Measurements from ENCODE around the gene UBE2L5.

Gene UBE2L5

DNA sequence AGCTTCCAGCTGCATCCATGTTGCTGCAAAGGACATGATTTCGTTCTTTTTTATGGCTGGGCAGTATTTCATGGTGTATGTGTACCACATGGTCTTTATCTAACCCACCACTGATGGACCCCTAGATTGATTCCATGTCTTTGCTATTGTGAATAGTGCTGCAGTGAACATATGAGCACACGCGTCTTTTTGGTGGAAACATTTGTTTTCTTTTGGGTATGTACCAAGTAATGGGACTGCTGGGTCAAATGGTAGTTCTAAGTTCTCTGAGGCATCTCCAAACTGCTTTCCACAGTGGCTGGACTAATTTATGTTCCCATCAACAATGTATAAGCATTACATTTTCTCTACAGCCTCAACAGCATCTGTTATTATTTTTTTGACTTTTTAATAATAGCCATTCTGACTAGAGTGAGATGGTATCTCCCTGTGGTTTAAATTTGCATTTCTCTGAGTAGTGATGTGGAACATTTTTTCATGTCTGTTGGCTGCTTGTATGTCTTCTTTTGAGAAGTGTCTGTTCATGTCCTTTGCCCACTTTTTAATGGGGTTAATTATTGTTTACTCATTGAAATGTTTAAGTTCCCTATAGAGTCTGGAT is 6.8 kb upstream of the UBE2L5 start:
- no peak for FAIRE-seq
- TF ChIP-seq POLR2A (IDR thresholded peaks at IDR 0.05; ENCODE audit: low read depth, low read length), result no peak
- no peak for DNase-seq (ENCODE audit: insufficient read length, low spot score)

DNA sequence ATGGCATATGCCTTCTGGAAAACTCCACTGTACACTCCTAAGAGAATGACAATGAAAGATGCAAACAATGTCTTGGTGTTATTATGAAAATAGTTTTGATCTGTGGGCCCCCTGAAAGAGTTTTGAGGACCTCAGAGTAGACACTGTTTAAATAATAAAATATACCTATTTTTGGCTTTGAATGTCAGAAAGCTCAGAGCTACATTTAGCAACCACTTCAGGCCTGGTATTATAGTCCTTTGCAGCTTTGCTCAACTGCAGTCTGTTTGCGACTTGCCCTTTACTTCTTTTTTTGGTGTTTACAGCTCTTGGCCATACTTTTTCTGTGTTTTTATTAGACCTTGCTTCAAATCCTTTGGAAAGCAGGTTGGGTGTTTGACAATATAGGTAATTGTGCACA is 5.8 kb upstream of the UBE2L5 start:
- no peak for TF ChIP-seq POLR2A (IDR thresholded peaks at IDR 0.05; ENCODE audit: low read depth, low read length)
- FAIRE-seq (no peak), DNase-seq (ENCODE audit: insufficient read length, low spot score) (no peak)

DNA sequence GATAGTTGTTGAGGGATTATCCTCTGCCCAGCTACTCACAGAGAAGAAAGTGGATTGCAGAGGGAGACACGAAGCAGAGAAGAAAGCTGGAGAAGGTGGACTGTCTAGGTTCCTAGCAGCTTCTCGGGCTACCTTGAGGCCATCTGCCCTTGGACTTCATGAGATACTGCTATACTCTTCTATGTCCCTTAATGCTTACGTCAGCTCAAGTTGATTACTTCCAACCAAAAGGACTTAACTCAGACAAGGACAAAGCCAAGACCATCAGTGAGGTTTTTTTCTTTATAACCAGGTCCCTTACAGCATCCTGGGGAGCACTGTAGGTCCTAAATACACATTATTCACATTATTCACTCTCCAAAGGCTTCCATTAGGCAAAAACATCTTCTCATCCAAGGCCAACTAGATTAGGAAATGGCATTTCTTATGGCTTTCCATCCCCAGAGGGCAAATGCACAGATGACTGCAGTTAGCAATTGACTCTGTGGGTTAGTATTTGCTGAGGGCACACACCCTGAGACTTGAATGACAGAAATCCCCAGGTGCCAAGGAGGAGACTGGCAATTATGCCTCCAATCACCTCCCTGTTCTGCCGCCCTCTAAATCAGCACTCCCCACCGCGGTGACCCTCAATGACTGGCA is 4.1 kb upstream of the UBE2L5 start:
- FAIRE-seq (no peak), DNase-seq (ENCODE audit: insufficient read length, low spot score) (no peak)
- no peak for TF ChIP-seq POLR2A (IDR thresholded peaks at IDR 0.05; ENCODE audit: low read depth, low read length)

DNA sequence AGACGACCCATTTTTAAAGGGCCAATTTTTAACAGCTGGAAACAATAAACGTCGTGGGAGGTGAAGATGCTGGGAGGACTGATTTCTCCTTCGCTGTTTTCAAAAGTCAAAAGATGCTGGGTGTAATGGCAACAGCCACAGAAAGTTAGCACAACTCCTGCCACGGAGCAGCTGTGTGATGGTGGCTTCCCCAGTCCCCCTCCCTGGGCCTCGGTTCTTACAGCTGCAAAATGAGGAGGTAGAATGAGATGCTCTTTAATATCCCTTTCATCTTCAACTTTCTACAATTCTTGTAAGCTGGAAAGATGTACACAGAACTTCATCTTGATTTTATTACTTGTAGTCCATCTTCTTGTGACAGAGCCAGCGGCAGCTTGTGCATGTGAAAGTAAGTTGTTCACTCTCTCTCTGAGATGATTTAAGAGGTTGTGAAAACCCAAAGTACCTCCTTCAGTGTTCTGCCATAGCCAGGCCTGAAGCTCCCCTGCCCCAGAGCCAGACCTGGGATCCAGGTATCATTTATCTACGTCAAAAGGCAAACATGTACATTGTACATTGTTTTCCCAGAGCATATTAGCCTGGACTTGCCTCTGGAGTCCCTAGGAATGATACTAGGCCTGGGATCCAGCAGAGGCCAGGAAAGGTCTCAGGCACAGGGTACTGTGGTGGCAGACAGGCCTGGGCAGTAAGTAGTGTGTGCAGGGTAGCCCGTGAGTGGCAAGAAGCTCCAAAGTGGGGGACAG is 3.4 kb upstream of the UBE2L5 start:
- FAIRE-seq (no peak), DNase-seq (ENCODE audit: insufficient read length, low spot score) (no peak)
- no peak for TF ChIP-seq POLR2A (IDR thresholded peaks at IDR 0.05; ENCODE audit: low read depth, low read length)

DNA sequence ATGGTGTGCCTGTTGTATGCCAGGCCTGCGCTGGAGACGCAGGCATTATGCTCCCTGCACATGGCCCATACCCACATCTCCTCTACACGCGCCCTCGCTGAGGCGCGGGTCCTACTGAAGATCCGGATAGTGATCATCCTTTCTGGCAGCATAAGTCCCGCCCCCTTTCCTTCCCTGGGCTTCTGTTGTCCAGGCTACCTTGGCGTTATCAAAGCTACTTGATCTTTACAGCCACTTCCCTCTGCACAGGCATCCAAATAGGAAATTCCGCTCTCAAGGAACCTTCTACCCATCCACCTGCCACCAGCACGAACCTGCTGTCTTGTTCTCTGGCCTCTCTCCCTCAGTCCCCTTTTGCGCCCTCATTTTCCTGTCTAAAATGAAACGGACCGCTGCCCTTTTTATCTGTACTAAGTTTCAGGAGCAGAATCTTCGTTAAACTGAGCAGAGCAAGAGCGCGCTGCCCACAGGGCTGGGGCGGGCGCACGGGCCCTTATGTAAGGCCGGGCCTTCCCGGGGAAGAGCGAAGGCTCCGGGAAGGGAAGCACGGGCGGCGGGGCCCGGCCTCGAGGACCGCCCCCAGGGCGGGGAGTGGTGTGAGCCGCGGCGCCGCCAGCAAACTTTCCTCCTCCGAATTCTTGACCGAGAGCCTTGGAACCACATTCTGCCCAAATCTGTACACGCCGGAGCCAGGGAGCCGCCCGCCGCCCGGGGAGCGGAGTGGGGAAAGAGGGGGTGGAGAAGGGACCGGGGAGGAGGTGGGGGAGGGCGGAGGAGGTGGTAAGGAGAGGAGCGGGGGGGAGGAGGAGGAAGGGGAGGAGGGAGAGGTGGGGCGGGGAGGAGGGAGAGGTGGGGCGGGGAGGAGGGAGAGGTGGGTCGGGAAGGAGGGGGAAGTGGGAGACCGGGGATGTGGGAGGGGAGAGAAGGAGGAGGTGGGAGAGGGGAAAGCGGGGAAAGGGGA is 920 bp upstream of the UBE2L5 start:
- FAIRE-seq (no peak), DNase-seq (ENCODE audit: insufficient read length, low spot score) (peak; percentile 50)
- TF ChIP-seq POLR2A (IDR thresholded peaks at IDR 0.05; ENCODE audit: low read depth, low read length), result no peak

DNA sequence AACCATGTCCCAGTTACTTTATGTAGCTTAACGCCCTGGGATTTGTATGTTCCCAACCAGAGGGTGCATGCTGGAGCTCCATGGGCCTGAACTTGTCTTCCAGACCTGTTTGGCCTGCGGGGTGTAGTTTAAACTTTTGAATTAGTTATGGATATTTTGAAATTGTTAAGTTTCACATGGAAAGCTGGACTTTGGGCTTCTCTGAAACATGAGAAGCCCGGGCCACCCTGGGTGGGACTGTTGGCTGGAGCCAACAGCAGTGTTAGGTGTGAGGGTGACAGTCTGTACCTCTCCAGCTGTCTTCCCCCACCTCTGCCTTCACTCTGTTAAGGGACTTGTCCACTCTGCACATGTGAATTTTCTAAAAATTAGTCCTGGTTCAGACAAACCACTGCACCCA is 1.6 kb downstream of the UBE2L5 start:
- DNase-seq (ENCODE audit: insufficient read length, low spot score) (no peak), FAIRE-seq (no peak)
- TF ChIP-seq POLR2A (IDR thresholded peaks at IDR 0.05; ENCODE audit: low read depth, low read length), result no peak

GRCh38 chr13:30429235-30429634 is 6.9 kb downstream of the UBE2L5 start:
- TF ChIP-seq POLR2A (IDR thresholded peaks at IDR 0.05; ENCODE audit: low read depth, low read length), result no peak
- DNase-seq (ENCODE audit: insufficient read length, low spot score), result no peak
- FAIRE-seq, result no peak

DNA sequence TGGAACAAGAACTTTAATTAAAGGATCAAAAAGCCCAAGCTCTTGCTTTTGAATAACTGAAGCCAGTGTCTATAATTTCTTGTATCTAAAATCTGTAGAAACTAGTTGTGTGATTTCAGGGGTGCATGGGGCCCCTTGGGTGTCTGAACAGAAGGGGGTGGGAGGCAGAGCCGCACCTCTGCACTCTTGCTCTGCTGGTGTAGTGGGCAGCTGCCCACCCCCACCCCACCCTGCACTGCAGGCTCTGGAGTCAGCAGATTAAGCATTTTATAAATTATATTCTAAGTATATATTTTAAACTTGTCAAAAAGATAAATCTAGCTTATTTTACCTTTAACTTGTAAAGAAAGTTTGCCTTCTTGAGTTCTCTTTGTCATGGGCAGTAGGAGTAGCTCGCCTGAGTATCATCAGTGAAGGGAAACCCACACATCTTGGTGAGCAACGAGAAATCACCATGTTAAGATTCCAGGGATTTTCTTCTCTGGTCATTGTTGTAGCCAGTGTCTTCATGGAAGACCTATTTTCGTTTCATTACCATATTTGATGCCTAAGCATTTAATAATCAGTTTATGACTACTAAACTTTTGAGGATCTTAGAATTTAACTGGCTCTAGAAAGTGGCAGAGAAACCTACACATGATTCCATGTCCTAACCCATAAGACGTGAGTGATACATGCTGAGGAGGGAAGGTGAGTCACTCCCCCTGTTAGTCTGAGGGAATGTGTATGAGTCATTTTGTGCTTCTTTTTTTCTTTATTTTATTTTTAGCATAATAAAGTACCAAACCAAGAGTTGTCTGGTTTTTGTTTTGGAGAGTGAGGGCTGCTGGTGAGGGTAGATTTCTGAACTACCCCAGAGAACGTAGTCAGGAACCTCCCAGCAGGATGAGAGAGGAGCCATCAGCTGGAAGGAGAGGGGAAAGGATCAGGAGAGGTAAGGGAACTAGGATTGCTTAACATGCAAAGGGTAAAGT is 7.7 kb downstream of the UBE2L5 start:
- peak; percentile 58 for FAIRE-seq

GRCh38 chr13:30431269-30431940 is 9.1 kb downstream of the UBE2L5 start:
- DNase-seq (ENCODE audit: insufficient read length, low spot score) (no peak), FAIRE-seq (no peak)
- no peak for TF ChIP-seq POLR2A (IDR thresholded peaks at IDR 0.05; ENCODE audit: low read depth, low read length)

More for the DNA sequence above, 7.7 kb downstream of the UBE2L5 start:
- peak; percentile 41 for DNase-seq (ENCODE audit: insufficient read length, low spot score)
- TF ChIP-seq POLR2A (IDR thresholded peaks at IDR 0.05; ENCODE audit: low read depth, low read length), result no peak

DNA sequence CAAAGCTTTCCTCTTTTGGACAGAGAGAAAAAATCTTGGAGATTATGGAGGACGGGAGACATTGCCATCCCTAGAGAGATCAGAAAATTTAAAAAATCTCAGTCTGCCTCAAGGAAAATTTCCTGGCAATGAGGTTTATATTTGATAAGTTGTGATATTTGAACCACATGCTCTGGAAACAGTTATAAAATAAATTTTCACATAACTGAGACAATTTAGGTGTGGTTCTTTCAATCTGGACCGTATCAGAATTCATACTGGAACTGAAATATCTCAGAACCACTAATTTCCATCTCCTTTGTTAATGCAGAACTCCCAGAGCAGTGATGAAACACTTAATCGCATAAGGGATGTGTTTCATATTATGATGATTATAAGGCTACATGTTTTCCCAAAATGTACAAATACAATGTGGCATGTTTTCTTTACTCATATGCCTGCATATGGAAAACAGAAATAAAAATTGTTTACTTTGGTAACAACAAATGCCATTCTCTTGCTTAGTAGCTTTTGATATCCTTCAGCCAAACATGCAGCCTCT is 13.7 kb downstream of the UBE2L5 start:
- no peak for DNase-seq (ENCODE audit: insufficient read length, low spot score)
- TF ChIP-seq POLR2A (IDR thresholded peaks at IDR 0.05; ENCODE audit: low read depth, low read length), result no peak
- FAIRE-seq, result no peak

GRCh38 chr13:30437177-30437576 is 14.9 kb downstream of the UBE2L5 start:
- FAIRE-seq (no peak), DNase-seq (ENCODE audit: insufficient read length, low spot score) (no peak)
- TF ChIP-seq POLR2A (IDR thresholded peaks at IDR 0.05; ENCODE audit: low read depth, low read length), result no peak

GRCh38 chr13:30438286-30438685 is 16.0 kb downstream of the UBE2L5 start:
- DNase-seq (ENCODE audit: insufficient read length, low spot score), result no peak
- no peak for TF ChIP-seq POLR2A (IDR thresholded peaks at IDR 0.05; ENCODE audit: low read depth, low read length)
- FAIRE-seq, result no peak
